GM21381 (cell line): ENCODE data around the gene SLC12A7.

Experiments
- ATAC-seq: cut with Tn5 transposase; IDR thresholded peaks from one replicate; pipeline ENCODE4 v1.9.1; 2021; ENCODE audit warnings: mild to moderate bottlenecking, moderate library complexity; ENCODE audit not compliant: unreplicated experiment

Gene SLC12A7

GRCh38 chr5:1112596-1113331, 901 bp upstream of the SLC12A7 start:
- ATAC-seq, result no peak

GRCh38 chr5:1111241-1111726, 579 bp downstream of the SLC12A7 start:
- ATAC-seq, result peak; percentile 32

GRCh38 chr5:1110307-1111240, 1.3 kb downstream of the SLC12A7 start:
- no peak for ATAC-seq

- no peak for ATAC-seq
Measured at GRCh38 chr5:1109542-1110306, 2.1 kb downstream of the SLC12A7 start.

- ATAC-seq, result no peak
Measured at GRCh38 chr5:1108865-1109174, 3.0 kb downstream of the SLC12A7 start.

- ATAC-seq, result no peak
Measured at GRCh38 chr5:1108023-1108864, 3.6 kb downstream of the SLC12A7 start.

GRCh38 chr5:1107167-1108022, 4.5 kb downstream of the SLC12A7 start:
- no peak for ATAC-seq

GRCh38 chr5:1106385-1107166, 5.3 kb downstream of the SLC12A7 start:
- ATAC-seq, result no peak

GRCh38 chr5:1105350-1106265, 6.3 kb downstream of the SLC12A7 start:
- peak; percentile 49 for ATAC-seq

GRCh38 chr5:1104327-1105006, 7.4 kb downstream of the SLC12A7 start:
- no peak for ATAC-seq

- no peak for ATAC-seq
Measured at GRCh38 chr5:1103505-1104326, 8.1 kb downstream of the SLC12A7 start.

- ATAC-seq, result no peak
Measured at GRCh38 chr5:1103093-1103492, 8.8 kb downstream of the SLC12A7 start.

GRCh38 chr5:1101961-1102713, 9.7 kb downstream of the SLC12A7 start:
- no peak for ATAC-seq

GRCh38 chr5:1100664-1101574, 10.9 kb downstream of the SLC12A7 start:
- ATAC-seq, result no peak
